Adrenal gland (tissue), 5 donors: Measurements from ENCODE around the gene CDK6.

ENCODE experiments used
- POLR2A ChIP-seq, 2 donors: fragments of 450-650 bp; IDR thresholded peaks; one replicate each; pipeline ENCODE4 v1.6.1; 2017; ENCODE audit warnings: antibody characterized with exemption in 2 of 2, mild to moderate bottlenecking in 2 of 2, moderate library complexity in 1 of 2
- TF ChIP-seq, protein P1 (sequence below), 6 experiments: fragments of 450-650 bp in 4 of 6; fragments of 200-600 bp in 2 of 6; sonication (generic) in 1 of 6; IDR thresholded peaks; 1 replicate in 5 of 6; 2 replicates in 1 of 6; pipeline versions ENCODE4 v1.5.1 to v1.8.0; 2016 to 2021; ENCODE audit warnings: antibody characterized with exemption in 6 of 6, mild to moderate bottlenecking in 2 of 6, moderate library complexity in 1 of 6
- donor health status: DM: no; HTN: no; CAD: no.

DNA sequence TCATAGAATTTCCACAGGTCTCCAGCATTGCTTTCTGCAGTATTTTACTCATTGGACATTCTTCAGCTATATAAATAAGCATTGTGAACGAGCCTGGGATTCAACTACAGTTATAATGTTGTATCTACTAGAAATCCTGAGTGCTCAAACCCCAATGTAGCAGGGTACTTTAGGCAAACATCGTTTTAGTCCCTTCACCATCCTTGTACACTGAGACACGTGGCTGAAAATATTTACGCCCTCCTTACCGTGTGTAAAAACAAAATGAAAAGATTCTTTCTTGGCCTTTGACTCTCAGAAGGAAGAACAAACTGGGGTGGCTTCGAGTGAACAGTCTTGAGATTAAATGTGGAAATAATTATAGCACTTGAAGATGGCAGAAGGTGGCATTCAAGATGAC is 25.2 kb downstream of the CDK6 start:
- TF ChIP-seq POLR2A (IDR thresholded peaks at IDR 0.05) = no peak
- TF ChIP-seq, protein P1, sequence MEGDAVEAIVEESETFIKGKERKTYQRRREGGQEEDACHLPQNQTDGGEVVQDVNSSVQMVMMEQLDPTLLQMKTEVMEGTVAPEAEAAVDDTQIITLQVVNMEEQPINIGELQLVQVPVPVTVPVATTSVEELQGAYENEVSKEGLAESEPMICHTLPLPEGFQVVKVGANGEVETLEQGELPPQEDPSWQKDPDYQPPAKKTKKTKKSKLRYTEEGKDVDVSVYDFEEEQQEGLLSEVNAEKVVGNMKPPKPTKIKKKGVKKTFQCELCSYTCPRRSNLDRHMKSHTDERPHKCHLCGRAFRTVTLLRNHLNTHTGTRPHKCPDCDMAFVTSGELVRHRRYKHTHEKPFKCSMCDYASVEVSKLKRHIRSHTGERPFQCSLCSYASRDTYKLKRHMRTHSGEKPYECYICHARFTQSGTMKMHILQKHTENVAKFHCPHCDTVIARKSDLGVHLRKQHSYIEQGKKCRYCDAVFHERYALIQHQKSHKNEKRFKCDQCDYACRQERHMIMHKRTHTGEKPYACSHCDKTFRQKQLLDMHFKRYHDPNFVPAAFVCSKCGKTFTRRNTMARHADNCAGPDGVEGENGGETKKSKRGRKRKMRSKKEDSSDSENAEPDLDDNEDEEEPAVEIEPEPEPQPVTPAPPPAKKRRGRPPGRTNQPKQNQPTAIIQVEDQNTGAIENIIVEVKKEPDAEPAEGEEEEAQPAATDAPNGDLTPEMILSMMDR (IDR thresholded peaks at IDR 0.05) = no peak
